ENCODE results near the gene CCDC28A. TPM values are rescaled to one million over a fixed set of nuclear protein-coding genes. Genes with fewer than 3 reads are reported as not detected.

CCDC28A gene
- total RNA-seq, 4 donors from 2014 or later: 44.5 to 51.7 (median 47.3) TPM

DNA sequence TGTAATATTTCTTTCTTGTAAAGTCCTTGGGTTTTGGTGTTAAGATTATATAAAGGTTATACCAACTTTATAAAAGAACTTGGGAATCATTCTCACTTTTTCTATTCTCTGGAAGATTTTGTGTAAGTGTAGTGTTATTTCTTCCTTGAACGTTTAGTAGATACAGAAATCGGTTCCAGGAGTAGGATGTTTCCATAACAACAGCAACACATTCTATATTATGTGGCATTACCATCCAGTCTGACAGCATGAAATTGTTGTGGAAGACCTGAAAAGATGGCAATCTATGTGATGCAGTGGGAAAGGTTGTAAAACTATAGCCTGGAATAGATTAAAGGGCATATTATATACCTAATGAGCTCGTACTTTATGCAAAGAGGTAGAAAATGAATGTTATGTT is 36.1 kb downstream of the CCDC28A start:
- no peak overlapping the region for H3K4me3 ChIP-seq (replicated peaks in 1 of 3)
- no peak overlapping the region for H3K27ac ChIP-seq
- H3K4me1 ChIP-seq: no peaks in the 10 kb centered on the region
- no peaks in the 10 kb centered on the region for H3K9me3 ChIP-seq
- TF ChIP-seq POLR2A (IDR thresholded peaks at IDR 0.05): no peak
- TF ChIP-seq, protein P1, sequence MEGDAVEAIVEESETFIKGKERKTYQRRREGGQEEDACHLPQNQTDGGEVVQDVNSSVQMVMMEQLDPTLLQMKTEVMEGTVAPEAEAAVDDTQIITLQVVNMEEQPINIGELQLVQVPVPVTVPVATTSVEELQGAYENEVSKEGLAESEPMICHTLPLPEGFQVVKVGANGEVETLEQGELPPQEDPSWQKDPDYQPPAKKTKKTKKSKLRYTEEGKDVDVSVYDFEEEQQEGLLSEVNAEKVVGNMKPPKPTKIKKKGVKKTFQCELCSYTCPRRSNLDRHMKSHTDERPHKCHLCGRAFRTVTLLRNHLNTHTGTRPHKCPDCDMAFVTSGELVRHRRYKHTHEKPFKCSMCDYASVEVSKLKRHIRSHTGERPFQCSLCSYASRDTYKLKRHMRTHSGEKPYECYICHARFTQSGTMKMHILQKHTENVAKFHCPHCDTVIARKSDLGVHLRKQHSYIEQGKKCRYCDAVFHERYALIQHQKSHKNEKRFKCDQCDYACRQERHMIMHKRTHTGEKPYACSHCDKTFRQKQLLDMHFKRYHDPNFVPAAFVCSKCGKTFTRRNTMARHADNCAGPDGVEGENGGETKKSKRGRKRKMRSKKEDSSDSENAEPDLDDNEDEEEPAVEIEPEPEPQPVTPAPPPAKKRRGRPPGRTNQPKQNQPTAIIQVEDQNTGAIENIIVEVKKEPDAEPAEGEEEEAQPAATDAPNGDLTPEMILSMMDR (IDR thresholded peaks at IDR 0.05): no peak
- WGBS, 2 donors: 91 to 92% methylated on average over 3 of the region's 3 CpGs
- no peak for DNase-seq
- H3K36me3 ChIP-seq: no peaks in the 10 kb centered on the region
- no peaks in the 10 kb centered on the region for H3K27me3 ChIP-seq
- intact Hi-C loops (cut with DNase I): loop anchor here (5.0 kb wide), 2 partner anchors 178 to 553 kb away; partner anchors contain the start of gene REPS1

DNA sequence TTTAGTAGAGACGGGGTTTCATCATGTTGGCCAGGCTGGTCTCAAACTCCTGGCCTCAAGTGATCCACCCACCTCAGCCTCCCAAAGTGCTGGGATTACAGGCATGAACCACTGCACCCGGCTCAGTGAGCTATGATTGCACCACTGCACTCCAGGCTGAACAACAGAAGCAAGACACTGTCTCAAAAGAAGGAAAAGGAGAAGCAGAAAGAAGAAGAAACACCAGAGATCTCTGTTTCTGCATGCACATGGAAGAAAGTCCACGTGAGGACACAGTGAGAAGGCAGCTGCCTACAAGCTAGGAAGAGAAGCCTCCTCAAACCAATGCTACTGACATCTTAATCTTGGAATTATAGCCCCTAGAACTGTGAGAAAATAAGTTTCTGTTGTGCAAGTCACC is 38.3 kb downstream of the CCDC28A start:
- no peak for TF ChIP-seq POLR2A (IDR thresholded peaks at IDR 0.05)
- Histone ChIP-seq H3K4me3 (replicated peaks in 1 of 3) (no peak overlapping the region), H3K4me1 (no peaks in the 10 kb centered on the region), H3K27me3 (no peaks in the 10 kb centered on the region), H3K36me3 (no peaks in the 10 kb centered on the region), H3K9me3 (no peaks in the 10 kb centered on the region), H3K27ac (no peak overlapping the region)
- 82 to 85% methylated on average over 3 of the region's 3 CpGs for WGBS, 2 donors
- no peak for DNase-seq
- intact Hi-C loops (cut with DNase I): loop anchor here (5.0 kb wide), 2 partner anchors 175 to 550 kb away; partner anchors contain the start of gene REPS1

DNA sequence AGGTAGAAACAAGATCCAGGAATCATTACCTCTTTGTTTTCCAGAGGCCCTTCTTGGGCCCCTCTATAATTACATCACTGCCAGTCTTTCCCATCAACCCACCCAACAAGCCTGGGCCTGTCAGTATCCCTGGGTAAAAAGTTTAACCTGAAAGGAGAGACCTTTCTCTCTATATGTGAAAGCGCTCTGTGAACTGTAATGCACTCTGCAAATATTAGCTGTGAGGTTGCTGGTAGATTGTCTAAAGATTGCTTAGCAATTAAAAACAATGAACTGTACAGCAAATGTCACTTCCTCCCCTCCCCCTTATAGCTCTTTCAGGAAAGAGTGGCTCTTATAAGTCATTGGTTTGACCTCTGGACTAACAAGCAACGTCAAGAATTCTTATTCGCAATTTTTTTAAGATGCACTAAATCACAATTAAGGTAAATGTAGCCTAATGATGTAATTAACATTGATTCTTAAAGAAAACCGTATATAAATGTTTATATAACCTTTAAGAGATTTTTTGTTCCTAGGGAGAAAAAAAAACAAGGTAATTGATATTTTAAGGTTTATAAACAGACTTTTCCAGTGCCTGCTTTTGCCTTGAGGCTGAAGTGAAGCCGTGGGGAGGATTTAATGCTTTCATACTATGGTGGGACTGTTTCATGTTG is 40.7 kb downstream of the CCDC28A start:
- DNase-seq: no peak
- peaks cover 16 to 19% of the 10 kb centered on the region in 2 donors for H3K4me1 ChIP-seq
- no peaks in the 10 kb centered on the region for H3K9me3 ChIP-seq
- no peak for TF ChIP-seq POLR2A (IDR thresholded peaks at IDR 0.05)
- TF ChIP-seq, protein P1 (IDR thresholded peaks at IDR 0.05): no peak
- H3K27me3 ChIP-seq: no peaks in the 10 kb centered on the region
- 49 to 51% methylated on average over 5 of the region's 5 CpGs for WGBS, 2 donors
- no peaks in the 10 kb centered on the region for H3K36me3 ChIP-seq
- intact Hi-C loops (cut with DNase I): loop anchor here (5.0 kb wide), 2 partner anchors 173 to 548 kb away; partner anchors contain the start of gene REPS1
- H3K27ac ChIP-seq: no peak overlapping the region
- no peak overlapping the region for H3K4me3 ChIP-seq (replicated peaks in 1 of 3)

DNA sequence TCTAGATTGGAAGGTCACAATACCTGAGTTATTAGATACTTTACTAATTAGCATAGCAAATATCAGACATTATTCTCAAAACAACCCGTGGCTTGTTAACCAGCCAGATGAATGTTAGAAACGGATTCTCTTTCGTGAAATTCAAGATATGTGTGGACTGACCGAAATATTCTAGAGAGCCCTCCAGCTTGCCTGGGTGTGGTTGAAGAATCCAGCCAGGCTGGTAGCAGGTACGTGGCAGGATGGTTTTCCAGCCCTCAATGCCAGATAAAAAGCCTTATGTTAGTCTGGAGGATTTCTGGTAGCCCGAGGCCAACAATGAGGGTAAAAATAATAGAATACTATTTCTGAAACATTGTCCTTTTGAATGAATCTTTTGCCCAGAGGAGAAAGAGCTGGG is 41.7 kb downstream of the CCDC28A start:
- Histone ChIP-seq H3K36me3 (no peaks in the 10 kb centered on the region), H3K9me3 (no peaks in the 10 kb centered on the region), H3K4me1 (peaks cover 16 to 19% of the 10 kb centered on the region in 2 donors), H3K4me3 (replicated peaks in 1 of 3) (no peak overlapping the region), H3K27me3 (no peaks in the 10 kb centered on the region), H3K27ac (no peak overlapping the region)
- TF ChIP-seq, protein P1 (IDR thresholded peaks at IDR 0.05): no peak
- TF ChIP-seq POLR2A (IDR thresholded peaks at IDR 0.05): no peak
- DNase-seq: no peak
- 85 to 87% methylated on average over 6 of the region's 6 CpGs for WGBS, 2 donors
- intact Hi-C loops (cut with DNase I): no loop called here

DNA sequence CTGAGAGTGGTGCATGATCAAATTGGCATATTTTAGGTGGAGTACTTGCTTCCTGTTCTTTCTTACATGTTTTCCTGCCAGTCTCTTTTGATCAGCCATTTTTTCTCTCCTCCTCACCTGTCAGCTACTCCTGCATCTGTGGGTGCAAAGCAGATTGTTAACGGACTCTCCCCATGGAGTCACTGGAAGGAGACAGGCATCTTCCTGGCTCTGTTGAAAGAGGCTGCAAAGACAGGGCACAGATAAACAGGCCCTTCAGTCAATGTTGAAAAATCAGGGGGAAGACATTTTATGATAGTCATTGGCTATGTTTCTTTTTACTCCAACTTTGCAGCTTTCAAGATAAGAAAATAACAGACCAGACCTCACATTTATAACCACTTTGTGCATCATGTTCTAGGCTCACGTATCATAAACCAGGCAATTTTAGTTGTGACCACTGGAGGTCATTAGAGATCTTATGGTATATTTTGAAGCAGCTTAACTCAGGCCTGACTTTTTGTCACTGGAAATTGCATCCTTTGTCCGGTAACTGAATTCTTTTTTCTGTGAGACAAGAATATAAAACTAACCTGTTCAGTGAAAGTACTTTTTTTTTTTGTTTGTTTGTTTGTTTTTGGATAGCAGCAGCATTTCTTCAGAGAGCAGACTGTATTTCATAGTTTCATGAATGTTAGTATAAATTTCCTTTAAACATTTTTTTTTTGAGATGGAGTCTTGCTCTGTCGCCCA is 42.4 kb downstream of the CCDC28A start:
- H3K9me3 ChIP-seq: no peaks in the 10 kb centered on the region
- H3K27ac ChIP-seq: no peak overlapping the region
- TF ChIP-seq POLR2A (IDR thresholded peaks at IDR 0.05): no peak
- TF ChIP-seq, protein P1 (IDR thresholded peaks at IDR 0.05): peak; percentile 16 to 93 (median 70)
- no peaks in the 10 kb centered on the region for H3K27me3 ChIP-seq
- 37 to 41% methylated on average over 4 of the region's 4 CpGs for WGBS, 2 donors
- peaks cover 16 to 22% of the 10 kb centered on the region in 2 donors for H3K4me1 ChIP-seq
- no peaks in the 10 kb centered on the region for H3K36me3 ChIP-seq
- intact Hi-C loops (cut with DNase I): no loop called here
- DNase-seq: no peak
- H3K4me3 ChIP-seq (replicated peaks in 1 of 3): no peak overlapping the region
